Measurements from ENCODE around the gene SEMA6A. TPM values are rescaled to one million over a fixed set of nuclear protein-coding genes. Genes with fewer than 3 reads are reported as not detected.
A peak's percentile ranks its signal among the peaks of the same experiment; 100 is the strongest.

SEMA6A gene
- total and polyA plus RNA-seq, 2 of the 13 experiments (the other 11 are each of a cell fraction or from before 2014, with no cell fraction given) = 5.1 to 6.5 TPM

GRCh38 chr5:116524966-116525365 is 49.7 kb downstream of the SEMA6A start (continued):
- TF ChIP-seq IRF2 (CRISPR knock-in tag; IDR thresholded peaks at IDR 0.05) (0 out of 2 replicates have a peak, but pooled peaks have one; percentile 49), SMAD3 (CRISPR knock-in tag; IDR thresholded peaks at IDR 0.05) (peak; percentile 58; the same call in 1 of the 2 replicates), ZKSCAN5 (CRISPR knock-in tag; IDR thresholded peaks at IDR 0.05) (no peak), FOXJ3 (CRISPR knock-in tag; IDR thresholded peaks at IDR 0.05; ENCODE audit: borderline replicate concordance) (peak; percentile 73; the same call in 1 of the 2 replicates), RFX5 (IDR thresholded peaks at IDR 0.05; ENCODE audit: low read depth, low read length) (no peak), NR0B2 (CRISPR knock-in tag; IDR thresholded peaks at IDR 0.05) (no peak), POGZ (CRISPR knock-in tag; IDR thresholded peaks at IDR 0.05) (peak; percentile 69; the same call in 1 of the 2 replicates), GATAD2A (CRISPR knock-in tag; IDR thresholded peaks at IDR 0.05) (peak; percentile 73), NR2C2 (CRISPR knock-in tag; IDR thresholded peaks at IDR 0.05; ENCODE audit: borderline replicate concordance) (no peak), NCOA2 (CRISPR knock-in tag; IDR thresholded peaks at IDR 0.05) (peak; percentile 87), CEBPG (CRISPR knock-in tag; IDR thresholded peaks at IDR 0.05) (0 out of 2 replicates have a peak, but pooled peaks have one; percentile 34), MBNL3 (CRISPR knock-in tag; conservative IDR thresholded peaks at IDR 0.05) (no peak)
- TF ChIP-seq, protein P1, sequence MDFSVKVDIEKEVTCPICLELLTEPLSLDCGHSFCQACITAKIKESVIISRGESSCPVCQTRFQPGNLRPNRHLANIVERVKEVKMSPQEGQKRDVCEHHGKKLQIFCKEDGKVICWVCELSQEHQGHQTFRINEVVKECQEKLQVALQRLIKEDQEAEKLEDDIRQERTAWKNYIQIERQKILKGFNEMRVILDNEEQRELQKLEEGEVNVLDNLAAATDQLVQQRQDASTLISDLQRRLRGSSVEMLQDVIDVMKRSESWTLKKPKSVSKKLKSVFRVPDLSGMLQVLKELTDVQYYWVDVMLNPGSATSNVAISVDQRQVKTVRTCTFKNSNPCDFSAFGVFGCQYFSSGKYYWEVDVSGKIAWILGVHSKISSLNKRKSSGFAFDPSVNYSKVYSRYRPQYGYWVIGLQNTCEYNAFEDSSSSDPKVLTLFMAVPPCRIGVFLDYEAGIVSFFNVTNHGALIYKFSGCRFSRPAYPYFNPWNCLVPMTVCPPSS (IDR thresholded peaks at IDR 0.05) = no peak
- TF ChIP-seq, protein P2, sequence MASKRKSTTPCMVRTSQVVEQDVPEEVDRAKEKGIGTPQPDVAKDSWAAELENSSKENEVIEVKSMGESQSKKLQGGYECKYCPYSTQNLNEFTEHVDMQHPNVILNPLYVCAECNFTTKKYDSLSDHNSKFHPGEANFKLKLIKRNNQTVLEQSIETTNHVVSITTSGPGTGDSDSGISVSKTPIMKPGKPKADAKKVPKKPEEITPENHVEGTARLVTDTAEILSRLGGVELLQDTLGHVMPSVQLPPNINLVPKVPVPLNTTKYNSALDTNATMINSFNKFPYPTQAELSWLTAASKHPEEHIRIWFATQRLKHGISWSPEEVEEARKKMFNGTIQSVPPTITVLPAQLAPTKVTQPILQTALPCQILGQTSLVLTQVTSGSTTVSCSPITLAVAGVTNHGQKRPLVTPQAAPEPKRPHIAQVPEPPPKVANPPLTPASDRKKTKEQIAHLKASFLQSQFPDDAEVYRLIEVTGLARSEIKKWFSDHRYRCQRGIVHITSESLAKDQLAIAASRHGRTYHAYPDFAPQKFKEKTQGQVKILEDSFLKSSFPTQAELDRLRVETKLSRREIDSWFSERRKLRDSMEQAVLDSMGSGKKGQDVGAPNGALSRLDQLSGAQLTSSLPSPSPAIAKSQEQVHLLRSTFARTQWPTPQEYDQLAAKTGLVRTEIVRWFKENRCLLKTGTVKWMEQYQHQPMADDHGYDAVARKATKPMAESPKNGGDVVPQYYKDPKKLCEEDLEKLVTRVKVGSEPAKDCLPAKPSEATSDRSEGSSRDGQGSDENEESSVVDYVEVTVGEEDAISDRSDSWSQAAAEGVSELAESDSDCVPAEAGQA (IDR thresholded peaks at IDR 0.05; ENCODE audit: low read depth) = no peak
- TF ChIP-seq, protein P2 (CRISPR knock-in tag; IDR thresholded peaks at IDR 0.05; ENCODE audit: borderline replicate concordance) = no peak
- TF ChIP-seq, protein P3, sequence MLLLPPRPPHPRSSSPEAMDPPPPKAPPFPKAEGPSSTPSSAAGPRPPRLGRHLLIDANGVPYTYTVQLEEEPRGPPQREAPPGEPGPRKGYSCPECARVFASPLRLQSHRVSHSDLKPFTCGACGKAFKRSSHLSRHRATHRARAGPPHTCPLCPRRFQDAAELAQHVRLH (CRISPR knock-in tag; IDR thresholded peaks at IDR 0.05; ENCODE audit: borderline replicate concordance, low read depth) = 0 out of 2 replicates have a peak, but pooled peaks have one; percentile 59
- TF ChIP-seq, protein P4, sequence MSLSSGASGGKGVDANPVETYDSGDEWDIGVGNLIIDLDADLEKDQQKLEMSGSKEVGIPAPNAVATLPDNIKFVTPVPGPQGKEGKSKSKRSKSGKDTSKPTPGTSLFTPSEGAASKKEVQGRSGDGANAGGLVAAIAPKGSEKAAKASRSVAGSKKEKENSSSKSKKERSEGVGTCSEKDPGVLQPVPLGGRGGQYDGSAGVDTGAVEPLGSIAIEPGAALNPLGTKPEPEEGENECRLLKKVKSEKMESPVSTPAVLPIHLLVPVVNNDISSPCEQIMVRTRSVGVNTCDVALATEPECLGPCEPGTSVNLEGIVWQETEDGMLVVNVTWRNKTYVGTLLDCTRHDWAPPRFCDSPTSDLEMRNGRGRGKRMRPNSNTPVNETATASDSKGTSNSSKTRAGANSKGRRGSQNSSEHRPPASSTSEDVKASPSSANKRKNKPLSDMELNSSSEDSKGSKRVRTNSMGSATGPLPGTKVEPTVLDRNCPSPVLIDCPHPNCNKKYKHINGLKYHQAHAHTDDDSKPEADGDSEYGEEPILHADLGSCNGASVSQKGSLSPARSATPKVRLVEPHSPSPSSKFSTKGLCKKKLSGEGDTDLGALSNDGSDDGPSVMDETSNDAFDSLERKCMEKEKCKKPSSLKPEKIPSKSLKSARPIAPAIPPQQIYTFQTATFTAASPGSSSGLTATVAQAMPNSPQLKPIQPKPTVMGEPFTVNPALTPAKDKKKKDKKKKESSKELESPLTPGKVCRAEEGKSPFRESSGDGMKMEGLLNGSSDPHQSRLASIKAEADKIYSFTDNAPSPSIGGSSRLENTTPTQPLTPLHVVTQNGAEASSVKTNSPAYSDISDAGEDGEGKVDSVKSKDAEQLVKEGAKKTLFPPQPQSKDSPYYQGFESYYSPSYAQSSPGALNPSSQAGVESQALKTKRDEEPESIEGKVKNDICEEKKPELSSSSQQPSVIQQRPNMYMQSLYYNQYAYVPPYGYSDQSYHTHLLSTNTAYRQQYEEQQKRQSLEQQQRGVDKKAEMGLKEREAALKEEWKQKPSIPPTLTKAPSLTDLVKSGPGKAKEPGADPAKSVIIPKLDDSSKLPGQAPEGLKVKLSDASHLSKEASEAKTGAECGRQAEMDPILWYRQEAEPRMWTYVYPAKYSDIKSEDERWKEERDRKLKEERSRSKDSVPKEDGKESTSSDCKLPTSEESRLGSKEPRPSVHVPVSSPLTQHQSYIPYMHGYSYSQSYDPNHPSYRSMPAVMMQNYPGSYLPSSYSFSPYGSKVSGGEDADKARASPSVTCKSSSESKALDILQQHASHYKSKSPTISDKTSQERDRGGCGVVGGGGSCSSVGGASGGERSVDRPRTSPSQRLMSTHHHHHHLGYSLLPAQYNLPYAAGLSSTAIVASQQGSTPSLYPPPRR (CRISPR knock-in tag; IDR thresholded peaks at IDR 0.05; ENCODE audit: borderline replicate concordance) = peak; percentile 86

Measured in HepG2 (cell line).